ENCODE results near the gene ATG7.
"Not testable (repeated sequence)": the region's sequence is repeated elsewhere in the genome, so short reads cannot be mapped to it uniquely, and the experiment has no call there.

ATG7 gene

GRCh38 chr3:11567516-11568467, 295.6 kb downstream of the ATG7 start:
- POLR2A ChIA-PET = no interaction called here
- no peak for DNase-seq (ENCODE audit: extremely low spot score)

GRCh38 chr3:11568503-11569155, 296.4 kb downstream of the ATG7 start:
- DNase-seq (ENCODE audit: extremely low spot score) = no peak
- POLR2A ChIA-PET = no interaction called here
- CTCF ChIA-PET = interaction anchor here (1.0 to 1.2 kb wide), 3 partner anchors 12 to 82 kb away, joined by 3 to 5 read pairs (median 3); no protein-coding TSS in a partner anchor

More at GRCh38 chr3:11567516-11568467, 295.6 kb downstream of the ATG7 start:
- TF ChIP-seq CTCF (IDR thresholded peaks at IDR 0.05; ENCODE audit: control extremely low read depth, extremely low read depth, low read depth, missing control alignments) = no peak
- CTCF ChIA-PET = interaction anchor here (1.0 to 1.2 kb wide), 2 partner anchors 11 to 14 kb away, joined by 3 read pairs; no protein-coding TSS in a partner anchor

GRCh38 chr3:11569156-11569741, 297.1 kb downstream of the ATG7 start:
- ChIA-PET POLR2A (no interaction called here), CTCF (interaction anchor here (1.2 kb wide), 2 partner anchors 13 to 81 kb away, joined by 3 to 5 read pairs; no protein-coding TSS in a partner anchor)
- no peak for TF ChIP-seq CTCF (IDR thresholded peaks at IDR 0.05; ENCODE audit: control extremely low read depth, extremely low read depth, low read depth, missing control alignments)
- DNase-seq (ENCODE audit: extremely low spot score) = no peak

More at GRCh38 chr3:11568503-11569155, 296.4 kb downstream of the ATG7 start:
- no peak for TF ChIP-seq CTCF (IDR thresholded peaks at IDR 0.05; ENCODE audit: control extremely low read depth, extremely low read depth, low read depth, missing control alignments)

- ChIA-PET CTCF (interaction anchor here (0.7 kb wide), 1 partner anchor 13 kb away, joined by 4 read pairs; no protein-coding TSS in a partner anchor), POLR2A (no interaction called here)
- TF ChIP-seq CTCF (IDR thresholded peaks at IDR 0.05; ENCODE audit: control extremely low read depth, extremely low read depth, low read depth, missing control alignments) = no peak
- DNase-seq (ENCODE audit: extremely low spot score) = no peak
Observed at GRCh38 chr3:11570251-11570650, 298.1 kb downstream of the ATG7 start.

- POLR2A ChIA-PET = no interaction called here
- CTCF ChIA-PET = no interaction called here
- TF ChIP-seq CTCF (IDR thresholded peaks at IDR 0.05; ENCODE audit: control extremely low read depth, extremely low read depth, low read depth, missing control alignments) = no peak
- DNase-seq (ENCODE audit: extremely low spot score) = no peak
Observed at GRCh38 chr3:11570789-11571495, 298.7 kb downstream of the ATG7 start.

- DNase-seq (ENCODE audit: extremely low spot score); POLR2A ChIA-PET: not testable (repeated sequence)
- CTCF ChIA-PET = interaction anchor here (1.0 kb wide), 1 partner anchor 18 kb away, joined by 4 read pairs; no protein-coding TSS in a partner anchor
Observed at GRCh38 chr3:11572660-11573059, 300.5 kb downstream of the ATG7 start.

All from GM10248 (cell line).